HepG2 (cell line): ENCODE results near the gene CAMK2G. TPM values are rescaled to one million over a fixed set of nuclear protein-coding genes. Genes with fewer than 3 reads are reported as not detected.

Experiments used
- ASH2L ChIP-seq: fragments of 300-600, 200-600 bp; sonication (generic); IDR thresholded peaks from 2 replicates; pipeline ENCODE4 v1.7.0; 2017; ENCODE audit warnings: low read depth, mild to moderate bottlenecking, moderate library complexity, mixed read lengths, low read length; ENCODE audit not compliant: insufficient read length
- HOXD1 ChIP-seq: sonication (generic); formaldehyde crosslinking; IDR thresholded peaks from 2 replicates; pipeline ENCODE4 v1.5.0; 2020; ENCODE audit warnings: missing genetic modification reagents
- KMT2A ChIP-seq: sonication (generic); formaldehyde crosslinking; IDR thresholded peaks from 2 replicates; pipeline ENCODE4 v1.4.0; 2020; ENCODE audit warnings: missing genetic modification reagents
- MBD4 ChIP-seq: IDR thresholded peaks from 2 replicates; pipeline ENCODE4 v1.6.1; 2012; ENCODE audit warnings: low read length, inconsistent platforms, borderline replicate concordance
- MLXIP ChIP-seq: sonication (generic); formaldehyde crosslinking; IDR thresholded peaks from 2 replicates; pipeline ENCODE4 v1.9.0; 2021; ENCODE audit warnings: missing genetic modification reagents, borderline replicate concordance
- MTERF4 ChIP-seq: sonication (generic); formaldehyde crosslinking; IDR thresholded peaks from 2 replicates; pipeline ENCODE4 v1.8.0; 2023; ENCODE audit warnings: mild to moderate bottlenecking, missing genetic modification reagents
- RFXAP ChIP-seq: sonication (generic); formaldehyde crosslinking; IDR thresholded peaks from 2 replicates; pipeline ENCODE4 v1.4.0; 2020; ENCODE audit warnings: missing genetic modification reagents, borderline replicate concordance
- RXRA ChIP-seq: sonication (generic); formaldehyde crosslinking; IDR thresholded peaks from 2 replicates; pipeline ENCODE4 v1.5.1; 2020; ENCODE audit warnings: missing genetic modification reagents
- SMAD1 ChIP-seq: sonication (generic); formaldehyde crosslinking; IDR thresholded peaks from 2 replicates; pipeline ENCODE4 v1.4.0; 2020; ENCODE audit warnings: missing genetic modification reagents, low read depth, mild to moderate bottlenecking, borderline replicate concordance
- SP140L ChIP-seq: sonication (generic); formaldehyde crosslinking; IDR thresholded peaks from 2 replicates; pipeline ENCODE4 v1.4.0; 2020; ENCODE audit warnings: missing genetic modification reagents, borderline replicate concordance
- SRSF1 ChIP-seq: fragments of 200-400 bp; formaldehyde crosslinking; optimal IDR thresholded peaks from 2 replicates; pipeline ENCODE3; 2017; ENCODE audit warnings: mild to moderate bottlenecking, low read depth, low read length, moderate library complexity
- TBP ChIP-seq: sonication (generic); formaldehyde crosslinking; IDR thresholded peaks from 2 replicates; pipeline ENCODE4 v1.5.0; 2020; ENCODE audit warnings: missing genetic modification reagents
- U2AF1 ChIP-seq: fragments of 200-400 bp; formaldehyde crosslinking; optimal IDR thresholded peaks from 2 replicates; pipeline ENCODE3; 2017; ENCODE audit warnings: mild to moderate bottlenecking, low read depth, low read length
- XRCC5 ChIP-seq: fragments of 200-400 bp; formaldehyde crosslinking; optimal IDR thresholded peaks from 2 replicates; pipeline ENCODE3; 2017; ENCODE audit warnings: mild to moderate bottlenecking, low read length
- ZBTB10 ChIP-seq: sonication (generic); formaldehyde crosslinking; IDR thresholded peaks from 2 replicates; pipeline ENCODE4 v1.4.0; 2020; ENCODE audit warnings: missing genetic modification reagents, borderline replicate concordance
- ZFY ChIP-seq: sonication (generic); formaldehyde crosslinking; IDR thresholded peaks from 2 replicates; pipeline ENCODE4 v1.4.0; 2020; ENCODE audit warnings: missing genetic modification reagents
- ZNF24 ChIP-seq: fragments of 450-650 bp; IDR thresholded peaks from 2 replicates; pipeline ENCODE4 v1.6.1; 2017; ENCODE audit warnings: antibody characterized with exemption, mild to moderate bottlenecking
- ZNF615 ChIP-seq: sonication (generic); formaldehyde crosslinking; IDR thresholded peaks from 2 replicates; pipeline ENCODE4 v1.5.0; 2020; ENCODE audit warnings: mild to moderate bottlenecking, missing genetic modification reagents, borderline replicate concordance
- ZNF674 ChIP-seq: sonication (generic); formaldehyde crosslinking; IDR thresholded peaks from 2 replicates; pipeline ENCODE4 v1.5.0; 2020; ENCODE audit warnings: low read depth, mild to moderate bottlenecking, missing genetic modification reagents
- ZNF691 ChIP-seq: sonication (generic); formaldehyde crosslinking; IDR thresholded peaks from 2 replicates; pipeline ENCODE4 v1.4.0; 2020; ENCODE audit warnings: missing genetic modification reagents, low read depth, mild to moderate bottlenecking, borderline replicate concordance
- ZNF703 ChIP-seq: sonication (generic); formaldehyde crosslinking; IDR thresholded peaks from 2 replicates; pipeline ENCODE4 v1.5.1; 2020; ENCODE audit warnings: missing genetic modification reagents, mild to moderate bottlenecking, moderate library complexity, borderline replicate concordance
- ZNF772 ChIP-seq: sonication (generic); formaldehyde crosslinking; IDR thresholded peaks from 2 replicates; pipeline ENCODE4 v1.5.0; 2020; ENCODE audit warnings: mild to moderate bottlenecking, missing genetic modification reagents
- ZNF780A ChIP-seq: sonication (generic); formaldehyde crosslinking; IDR thresholded peaks from 2 replicates; pipeline ENCODE4 v1.8.0; 2022; ENCODE audit warnings: mild to moderate bottlenecking, missing genetic modification reagents, moderate library complexity
- polyA plus RNA-seq, 8 experiments: library from polyadenylated mRNA; depleted of rRNA in 3 of 8; stranded (reverse) in 7 of 8; unstranded in 1 of 8; fragments of >200 nt; fragmentation: Illumina TruSeq in 4 of 8; extraction: Trizol in 4 of 8; gene quantifications; 2 replicates each; pipeline versions ENCODE4 v1.2.1 to v1.2.3, GENCODE V29; 2011 to 2016; ENCODE audit warnings: low read depth in 4 of 8, missing spikeins in 1 of 8, mixed read lengths in 1 of 8; ENCODE audit not compliant: insufficient read depth in 1 of 8
- total RNA-seq, 5 experiments: library from RNA; depleted of rRNA; stranded (reverse); fragments of >200 nt; fragmentation: Illumina TruSeq; extraction: Trizol; gene quantifications; 2 replicates each; pipeline ENCODE4 v1.2.3, GENCODE V29; 2016; ENCODE audit warnings: low read depth in 1 of 5

Gene CAMK2G
- total and polyA plus RNA-seq, 2 of the 13 experiments (the other 11 are each of a cell fraction or from before 2014, with no cell fraction given), result 15.9 to 18.8 TPM

- TF ChIP-seq MBD4, result no peak
- TF ChIP-seq ZNF772 (CRISPR knock-in tag), result 0 out of 2 replicates have a peak, but pooled peaks have one; percentile 11
- TF ChIP-seq ZFY (CRISPR knock-in tag), result peak; percentile 63
- no peak for TF ChIP-seq XRCC5
- TF ChIP-seq ZNF780A (CRISPR knock-in tag), result no peak
- no peak for TF ChIP-seq ZNF703 (CRISPR knock-in tag)
- 0 out of 2 replicates have a peak, but pooled peaks have one; percentile 0 for TF ChIP-seq RFXAP (CRISPR knock-in tag)
- no peak for TF ChIP-seq ZNF691 (CRISPR knock-in tag)
- TF ChIP-seq KMT2A (CRISPR knock-in tag), result 0 out of 2 replicates have a peak, but pooled peaks have one; percentile 9
- TF ChIP-seq ZBTB10, result no peak
- peak; percentile 45 for TF ChIP-seq SRSF1
- TF ChIP-seq ZNF615, result no peak
- no peak for TF ChIP-seq ZNF24
- no peak for TF ChIP-seq MLXIP
- no peak for TF ChIP-seq MTERF4
- TF ChIP-seq SMAD1 (CRISPR knock-in tag), result 0 out of 2 replicates have a peak, but pooled peaks have one; percentile 32
- TF ChIP-seq SP140L, result no peak
- TF ChIP-seq ASH2L, result peak; percentile 56
- no peak for TF ChIP-seq HOXD1 (CRISPR knock-in tag)
- no peak for TF ChIP-seq ZNF674 (CRISPR knock-in tag)
- TF ChIP-seq TBP (CRISPR knock-in tag), result no peak
- TF ChIP-seq U2AF1, result no peak
- TF ChIP-seq RXRA (CRISPR knock-in tag), result no peak
Measured at GRCh38 chr10:73785721-73786511, 88.4 kb downstream of the CAMK2G start (continued).
